Activated CD8-positive, alpha-beta T cell treated with anti-CD3 and anti-CD28 coated beads for 36 hours (primary cell): ENCODE measurements around the gene IGF2BP2. TPM values are rescaled to one million over a fixed set of nuclear protein-coding genes. Genes with fewer than 3 reads are reported as not detected.

Experiments
- ATAC-seq: fragments of 200-7000 bp; cut with Tn5 transposase; one replicate; pipeline ENCODE4 v1.10.0; 2021; ENCODE audit warnings: mild to moderate bottlenecking, moderate library complexity
- CTCF ChIA-PET: fragments of 350-600 bp; sonication (Branson Sonifier 250); formaldehyde crosslinking; loops from one replicate; lab custom pipeline; 2021; ENCODE audit warnings: antibody characterized with exemption; lab: Charles Lee
- POLR2A ChIA-PET: fragments of 350-600 bp; sonication (Branson Sonifier 250); formaldehyde crosslinking; loops from one replicate; lab custom pipeline; 2021; ENCODE audit warnings: antibody characterized with exemption; lab: Charles Lee
- DNase-seq: peaks from one replicate; pipeline ENCODE4 v3.0.0-alpha.2; 2020
- H3K27ac Mint-ChIP-seq: one replicate; pipeline ENCODE4 v1.8.0; 2021; ENCODE audit warnings: mild to moderate bottlenecking, mixed read lengths
- H3K27me3 Mint-ChIP-seq: one replicate; pipeline ENCODE4 v1.8.0; 2021; ENCODE audit warnings: mixed read lengths
- H3K36me3 Mint-ChIP-seq: one replicate; pipeline ENCODE4 v1.8.0; 2021; ENCODE audit warnings: low read depth, mixed read lengths
- H3K4me1 Mint-ChIP-seq: one replicate; pipeline ENCODE4 v1.8.0; 2021; ENCODE audit warnings: low read depth, mixed read lengths
- H3K4me3 Mint-ChIP-seq: one replicate; pipeline ENCODE4 v1.8.0; 2021; ENCODE audit warnings: mild to moderate bottlenecking, moderate library complexity, mixed read lengths
- H3K9me3 Mint-ChIP-seq: one replicate; pipeline ENCODE4 v1.8.0; 2021; ENCODE audit warnings: mixed read lengths
- CTCF ChIP-seq: fragments of 200-600 bp; IDR thresholded peaks from one replicate; pipeline ENCODE4 v1.8.0; 2022; ENCODE audit warnings: antibody characterized with exemption, mild to moderate bottlenecking
- intact Hi-C: fragments of 100-400 bp; cut with micrococcal nuclease; formaldehyde crosslinking; loops from one replicate; pipeline ENCODE4 v1.10.0; 2022
- total RNA-seq, 2 experiments: library from RNA; stranded (reverse); gene quantifications; one replicate each; pipeline ENCODE4 v1.2.3, GENCODE V29; 2021

IGF2BP2 gene
- total RNA-seq, 2 experiments from 2014 or later, result 0.52 to 0.65 TPM

- no peak for DNase-seq
- H3K4me3 Mint-ChIP-seq, result no peak overlapping the region
- no peaks in the 10 kb centered on the region for H3K36me3 Mint-ChIP-seq
- intact Hi-C loops, result no loop called here
- ChIA-PET CTCF (interaction anchor here (0.6 to 1.9 kb wide), 2 partner anchors 103 to 116 kb away, joined by 3 to 18 read pairs; no protein-coding TSS in a partner anchor), POLR2A (no interaction called here)
- H3K27me3 Mint-ChIP-seq, result peaks cover 22% of the 10 kb centered on the region
- no peak for TF ChIP-seq CTCF
- H3K4me1 Mint-ChIP-seq, result no peaks in the 10 kb centered on the region
- no peaks in the 10 kb centered on the region for H3K9me3 Mint-ChIP-seq
- ATAC-seq, result no peak
- no peak overlapping the region for H3K27ac Mint-ChIP-seq
These were observed 61.4 kb downstream of the IGF2BP2 start for GRCh38 chr3:185763347-185764005.

GRCh38 chr3:185760550-185760949, 64.3 kb downstream of the IGF2BP2 start:
- TF ChIP-seq CTCF, result no peak
- Mint-ChIP-seq H3K9me3 (no peaks in the 10 kb centered on the region), H3K4me3 (no peak overlapping the region), H3K27me3 (peaks cover 25% of the 10 kb centered on the region), H3K4me1 (no peaks in the 10 kb centered on the region), H3K36me3 (no peaks in the 10 kb centered on the region), H3K27ac (no peak overlapping the region)
- ChIA-PET POLR2A (no interaction called here), CTCF (interaction anchor here (3.9 kb wide), 1 partner anchor 8 kb away, joined by 15 read pairs; no protein-coding TSS in a partner anchor)
- no peak for DNase-seq
- no peak for ATAC-seq
- intact Hi-C loops, result no loop called here

- ATAC-seq, result no peak
- Mint-ChIP-seq H3K27ac (no peak overlapping the region), H3K36me3 (no peaks in the 10 kb centered on the region), H3K4me1 (no peaks in the 10 kb centered on the region), H3K4me3 (no peak overlapping the region), H3K27me3 (peaks cover 22% of the 10 kb centered on the region), H3K9me3 (no peaks in the 10 kb centered on the region)
- POLR2A ChIA-PET, result no interaction called here
- intact Hi-C loops, result no loop called here
- TF ChIP-seq CTCF, result no peak
- CTCF ChIA-PET, result interaction anchor here (3.9 kb wide), 1 partner anchor 9 kb away, joined by 15 read pairs; no protein-coding TSS in a partner anchor
- DNase-seq, result no peak
These were observed 64.8 kb downstream of the IGF2BP2 start for GRCh38 chr3:185760088-185760487.

GRCh38 chr3:185759512-185759911, 65.3 kb downstream of the IGF2BP2 start:
- TF ChIP-seq CTCF, result no peak
- Mint-ChIP-seq H3K4me3 (no peak overlapping the region), H3K9me3 (peaks cover 3% of the 10 kb centered on the region), H3K27ac (no peak overlapping the region), H3K36me3 (no peaks in the 10 kb centered on the region), H3K27me3 (peaks cover 22% of the 10 kb centered on the region), H3K4me1 (no peaks in the 10 kb centered on the region)
- intact Hi-C loops, result no loop called here
- ChIA-PET POLR2A (no interaction called here), CTCF (interaction anchor here (3.9 kb wide), 1 partner anchor 9 kb away, joined by 15 read pairs; no protein-coding TSS in a partner anchor)
- no peak for ATAC-seq
- DNase-seq, result no peak

GRCh38 chr3:185758912-185759311, 65.9 kb downstream of the IGF2BP2 start:
- H3K9me3 Mint-ChIP-seq, result peaks cover 6% of the 10 kb centered on the region
- CTCF ChIA-PET, result interaction anchor here (3.9 kb wide), 1 partner anchor 10 kb away, joined by 15 read pairs; no protein-coding TSS in a partner anchor
- peaks cover 18% of the 10 kb centered on the region for H3K27me3 Mint-ChIP-seq
- no peaks in the 10 kb centered on the region for H3K4me1 Mint-ChIP-seq
- DNase-seq (no peak), ATAC-seq (no peak)
- POLR2A ChIA-PET, result no interaction called here
- intact Hi-C loops, result no loop called here
- H3K27ac Mint-ChIP-seq, result no peak overlapping the region
- no peak for TF ChIP-seq CTCF
- H3K4me3 Mint-ChIP-seq, result no peak overlapping the region
- H3K36me3 Mint-ChIP-seq, result no peaks in the 10 kb centered on the region
